Tibial artery (tissue), 4 donors: Measurements from ENCODE around the gene MACF1.
"Not testable (repeated sequence)": the region's sequence is repeated elsewhere in the genome, so short reads cannot be mapped to it uniquely, and the experiment has no call there.

Experiments used
- DNase-seq, 2 donors: peaks; one replicate each; pipeline ENCODE4 v3.0.0-alpha.2; 2019
- H3K27ac ChIP-seq, 2 donors: fragments of 200-600 bp; sonication (generic) in 1 of 2; 1 replicate in 1 of 2; 2 replicates in 1 of 2; pipeline ENCODE4 v1.5.1; 2018 to 2019; ENCODE audit warnings: mild to moderate bottlenecking in 1 of 2
- H3K27me3 ChIP-seq, 2 donors: fragments of 200-600 bp; sonication (generic) in 1 of 2; one replicate each; pipeline versions ENCODE4 v1.5.1 to v1.6.0; 2016 to 2019
- H3K36me3 ChIP-seq, 3 donors: fragments of 200-600 bp; sonication (generic) in 2 of 3; one replicate each; pipeline ENCODE4 v1.5.1; 2016 to 2019; ENCODE audit warnings: mild to moderate bottlenecking in 2 of 3
- H3K4me1 ChIP-seq, 4 donors: fragments of 200-600 bp; sonication (generic) in 2 of 4; 1 replicate in 3 of 4; 2 replicates in 1 of 4; pipeline ENCODE4 v1.5.1; 2016 to 2019
- H3K4me3 ChIP-seq, 2 donors: fragments of 200-600 bp; sonication (generic) in 1 of 2; 1 replicate in 1 of 2; 2 replicates in 1 of 2; pipeline ENCODE4 v1.5.1; 2018 to 2019; ENCODE audit warnings: mild to moderate bottlenecking in 2 of 2
- H3K9me3 ChIP-seq, 3 donors: fragments of 200-600 bp; sonication (generic) in 1 of 3; one replicate each; pipeline ENCODE4 v1.5.1; 2016 to 2019
- intact Hi-C: fragments of 100-400 bp; cut with DNase I; formaldehyde crosslinking; loops from one replicate; pipeline ENCODE4 v1.15.0; 2023; ENCODE audit warnings: low total_unique reads
- TF ChIP-seq, protein P1 (sequence below), 2 experiments: fragments of 200-600 bp in 1 of 2; fragments of 450-650 bp in 1 of 2; IDR thresholded peaks; one replicate each; pipeline ENCODE4 v1.5.1; 2017 to 2019; ENCODE audit warnings: antibody characterized with exemption in 2 of 2, mild to moderate bottlenecking in 1 of 2, moderate library complexity in 1 of 2

The MACF1 gene

DNA sequence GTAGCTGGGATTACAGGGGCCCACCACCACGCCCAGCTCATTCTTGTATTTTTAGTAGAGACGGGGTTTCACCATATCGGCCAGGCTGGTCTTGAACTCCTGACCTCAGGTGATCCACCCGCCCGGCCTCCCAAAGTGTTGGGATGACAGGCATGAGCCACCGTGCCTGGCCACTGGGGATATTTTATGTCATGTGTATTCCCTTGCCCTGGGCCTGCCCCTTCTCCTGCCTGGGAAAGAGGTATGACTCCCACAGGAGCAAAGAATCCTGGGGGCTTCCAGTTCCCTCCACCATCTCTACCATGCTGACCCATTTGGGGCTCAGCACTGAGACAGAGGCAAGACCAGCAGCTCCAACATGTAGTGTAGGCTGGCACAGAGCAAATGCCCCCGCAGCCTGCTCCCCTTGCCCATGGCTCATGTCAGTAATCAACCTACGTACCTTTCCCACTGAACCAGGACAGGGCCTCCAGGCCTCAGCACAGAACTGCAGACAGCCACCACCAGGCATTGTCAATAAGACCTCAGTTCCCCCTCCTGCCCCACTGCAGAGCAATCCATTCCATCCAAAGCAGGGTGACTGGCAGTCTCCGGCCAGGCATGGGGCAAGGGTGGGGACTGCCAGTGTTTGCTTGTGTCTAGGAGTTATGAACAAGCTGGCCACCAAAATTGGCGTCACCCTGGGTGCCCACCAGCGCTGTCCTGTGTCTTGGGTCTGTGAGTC, 322.1 kb downstream of the MACF1 start:
- TF ChIP-seq, protein P1, sequence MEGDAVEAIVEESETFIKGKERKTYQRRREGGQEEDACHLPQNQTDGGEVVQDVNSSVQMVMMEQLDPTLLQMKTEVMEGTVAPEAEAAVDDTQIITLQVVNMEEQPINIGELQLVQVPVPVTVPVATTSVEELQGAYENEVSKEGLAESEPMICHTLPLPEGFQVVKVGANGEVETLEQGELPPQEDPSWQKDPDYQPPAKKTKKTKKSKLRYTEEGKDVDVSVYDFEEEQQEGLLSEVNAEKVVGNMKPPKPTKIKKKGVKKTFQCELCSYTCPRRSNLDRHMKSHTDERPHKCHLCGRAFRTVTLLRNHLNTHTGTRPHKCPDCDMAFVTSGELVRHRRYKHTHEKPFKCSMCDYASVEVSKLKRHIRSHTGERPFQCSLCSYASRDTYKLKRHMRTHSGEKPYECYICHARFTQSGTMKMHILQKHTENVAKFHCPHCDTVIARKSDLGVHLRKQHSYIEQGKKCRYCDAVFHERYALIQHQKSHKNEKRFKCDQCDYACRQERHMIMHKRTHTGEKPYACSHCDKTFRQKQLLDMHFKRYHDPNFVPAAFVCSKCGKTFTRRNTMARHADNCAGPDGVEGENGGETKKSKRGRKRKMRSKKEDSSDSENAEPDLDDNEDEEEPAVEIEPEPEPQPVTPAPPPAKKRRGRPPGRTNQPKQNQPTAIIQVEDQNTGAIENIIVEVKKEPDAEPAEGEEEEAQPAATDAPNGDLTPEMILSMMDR (IDR thresholded peaks at IDR 0.05): no peak
- DNase-seq: peak in 1 of 2 donors; percentile 60
- H3K36me3 ChIP-seq: peaks cover 9 to 86% (median 55%) of the 10 kb centered on the region in 3 donors

DNA sequence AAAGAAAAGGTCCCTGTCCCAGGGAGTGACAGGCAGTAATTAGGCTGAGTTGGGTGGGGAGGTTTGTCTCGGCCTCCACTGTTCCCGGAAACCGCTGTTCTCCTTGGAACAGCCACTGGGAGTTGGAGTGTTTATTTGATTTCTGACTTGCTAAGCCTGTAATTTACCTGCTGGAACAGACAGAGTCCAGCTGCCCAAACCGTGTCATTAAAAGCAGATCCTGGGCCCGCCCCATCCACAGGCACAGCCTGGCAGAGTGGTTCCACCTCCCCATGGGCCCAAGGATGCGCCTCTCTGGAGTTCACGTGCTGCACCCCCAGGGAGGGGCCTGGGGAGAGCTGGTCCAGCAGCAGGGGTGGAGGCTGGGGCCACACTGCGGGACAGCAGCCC, 322.7 kb downstream of the MACF1 start:
- intact Hi-C loops, H3K27me3 ChIP-seq, H3K27ac ChIP-seq, H3K9me3 ChIP-seq, H3K4me3 ChIP-seq, H3K4me1 ChIP-seq: not testable (repeated sequence)
- H3K36me3 ChIP-seq: peaks cover 14 to 91% (median 61%) of the 10 kb centered on the region in 3 donors
- peak in 1 of 2 donors; percentile 29 for DNase-seq

More for the DNA sequence above, 322.1 kb downstream of the MACF1 start:
- Histone ChIP-seq H3K4me1 (no peaks in the 10 kb centered on the region), H3K9me3 (no peaks in the 10 kb centered on the region), H3K27me3 (no peaks in the 10 kb centered on the region), H3K4me3 (no peak overlapping the region), H3K27ac (no peak overlapping the region)
- intact Hi-C loops: no loop called here

DNA sequence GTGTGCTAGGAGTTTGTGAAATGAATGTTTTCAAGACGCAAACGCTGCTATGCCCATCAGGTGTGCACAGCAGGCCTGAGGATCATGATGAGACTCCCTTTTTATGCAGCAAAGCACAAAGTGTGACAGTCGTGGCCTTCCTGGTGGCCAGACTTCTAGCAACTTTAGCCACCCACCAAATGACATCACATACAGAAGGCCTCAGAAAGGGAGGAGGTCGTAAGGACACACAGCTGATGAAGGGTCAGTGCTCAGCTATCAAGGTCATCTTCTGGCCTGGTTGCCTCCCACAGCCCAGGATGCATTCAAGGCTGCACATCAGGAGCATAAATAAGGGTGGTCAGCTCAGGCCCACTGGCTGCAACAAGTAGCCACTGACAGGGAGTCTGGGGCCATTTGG, 323.6 kb downstream of the MACF1 start:
- no peak overlapping the region for H3K4me3 ChIP-seq
- TF ChIP-seq, protein P1 (IDR thresholded peaks at IDR 0.05): no peak

DNA sequence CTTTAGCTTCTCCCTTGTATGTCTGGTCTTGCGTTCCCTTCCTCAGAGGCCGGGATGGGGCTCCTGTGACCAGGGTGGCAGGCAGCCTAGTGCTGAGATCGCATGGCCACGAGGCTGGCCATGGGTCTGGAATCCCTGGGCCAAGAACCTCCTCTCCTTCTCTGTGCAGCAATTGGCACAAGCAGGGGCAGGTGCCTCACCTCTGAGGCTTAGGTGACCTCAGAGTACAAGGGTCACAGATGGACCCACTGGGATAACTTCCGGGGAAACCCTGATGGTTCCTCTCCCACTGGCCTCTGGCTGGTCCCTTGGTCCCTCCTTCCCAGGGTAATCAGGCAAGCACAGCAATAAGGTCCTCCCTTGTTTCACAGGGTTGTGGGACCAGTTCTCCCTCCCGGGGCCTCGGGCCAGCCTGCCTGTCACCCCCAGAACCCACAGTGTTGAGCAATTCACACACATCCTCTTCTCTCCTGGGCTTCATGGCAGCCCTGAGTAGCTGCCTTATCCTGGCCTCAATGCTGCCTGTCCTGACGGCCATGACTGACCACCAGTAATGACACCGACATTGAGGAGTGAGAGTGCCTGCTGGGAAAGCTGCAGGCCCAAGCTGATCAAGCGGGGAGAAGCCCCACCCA, 325.5 kb downstream of the MACF1 start:
- H3K4me1 ChIP-seq: no peaks in the 10 kb centered on the region
- intact Hi-C loops: no loop called here
- no peak overlapping the region for H3K4me3 ChIP-seq
- H3K27ac ChIP-seq: no peak overlapping the region
- TF ChIP-seq, protein P1 (IDR thresholded peaks at IDR 0.05): no peak
- H3K9me3 ChIP-seq: no peaks in the 10 kb centered on the region
- DNase-seq: no peak
- no peaks in the 10 kb centered on the region for H3K27me3 ChIP-seq
- peaks cover 17 to 89% (median 75%) of the 10 kb centered on the region in 3 donors for H3K36me3 ChIP-seq

More for the DNA sequence above, 323.6 kb downstream of the MACF1 start:
- DNase-seq: no peak
- Histone ChIP-seq H3K27ac (no peak overlapping the region), H3K9me3 (no peaks in the 10 kb centered on the region), H3K4me1 (no peaks in the 10 kb centered on the region), H3K27me3 (no peaks in the 10 kb centered on the region), H3K36me3 (peaks cover 17 to 96% (median 69%) of the 10 kb centered on the region in 3 donors)
- intact Hi-C loops: no loop called here

DNA sequence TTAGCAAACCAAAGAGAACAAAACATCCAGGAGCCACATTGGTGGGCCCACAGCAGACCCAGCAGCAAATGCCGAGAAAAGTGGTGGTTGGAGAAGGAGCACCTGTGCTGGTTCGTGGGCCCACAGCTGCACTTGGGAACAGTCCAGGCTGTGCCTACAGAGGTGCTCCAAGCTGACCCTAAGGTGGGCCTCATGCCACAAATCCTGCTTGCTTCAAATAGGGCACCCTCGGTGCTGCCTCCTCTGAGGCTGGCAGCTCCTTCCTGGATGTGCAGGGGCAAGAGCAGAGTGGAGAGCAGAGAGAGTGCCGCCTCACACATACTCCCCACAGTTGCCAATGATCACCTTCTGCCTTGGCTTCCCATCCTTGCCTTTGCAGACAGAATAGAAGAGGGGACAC, 327.0 kb downstream of the MACF1 start:
- Histone ChIP-seq H3K4me3 (no peak overlapping the region), H3K9me3 (no peaks in the 10 kb centered on the region), H3K27ac (no peak overlapping the region), H3K4me1 (no peaks in the 10 kb centered on the region), H3K36me3 (peaks cover 17 to 88% (median 69%) of the 10 kb centered on the region in 3 donors), H3K27me3 (no peaks in the 10 kb centered on the region)
- DNase-seq: no peak
- intact Hi-C loops: no loop called here
- TF ChIP-seq, protein P1 (IDR thresholded peaks at IDR 0.05): no peak

DNA sequence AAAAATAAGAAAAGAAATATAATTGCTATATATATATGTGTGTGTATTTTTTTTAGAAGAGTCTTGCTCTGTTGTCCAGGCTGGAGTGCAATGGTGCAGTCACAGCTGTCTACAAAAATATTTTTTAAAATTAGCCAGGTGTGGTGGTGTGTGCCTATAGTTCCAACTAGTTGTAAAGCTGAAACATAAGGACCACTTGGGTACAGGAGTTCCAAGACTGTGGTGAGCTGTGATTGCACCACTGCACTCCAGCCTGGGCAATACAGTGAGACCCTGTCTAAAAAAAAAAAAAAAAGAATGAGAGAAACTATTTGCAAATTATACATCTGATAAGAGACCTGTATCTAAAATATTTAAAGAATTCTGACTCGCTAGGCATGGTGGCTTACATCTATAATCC, 328.9 kb downstream of the MACF1 start:
- intact Hi-C loops: no loop called here
- Histone ChIP-seq H3K9me3 (no peaks in the 10 kb centered on the region), H3K4me3 (no peak overlapping the region), H3K36me3 (peaks cover 18 to 88% (median 52%) of the 10 kb centered on the region in 3 donors), H3K27ac (no peak overlapping the region), H3K27me3 (no peaks in the 10 kb centered on the region), H3K4me1 (no peaks in the 10 kb centered on the region)
- no peak for DNase-seq
- TF ChIP-seq, protein P1 (IDR thresholded peaks at IDR 0.05): no peak
